Ureter (tissue), 1 donor: ENCODE measurements around the gene ALK. TPM values are rescaled to one million over a fixed set of nuclear protein-coding genes. Genes with fewer than 3 reads are reported as not detected.

ENCODE experiments used
- DNase-seq: peaks from one replicate; pipeline ENCODE4 v3.0.0-alpha.2; 2020; ENCODE audit warnings: low spot score
- total RNA-seq: library from RNA; stranded (reverse); gene quantifications from one replicate; pipeline ENCODE4 v1.2.4, GENCODE V29; 2023
- donor health status: DM: yes; HTN: yes; CAD: no.

The ALK gene
- total RNA-seq, 1 donor from 2014 or later = 0.36 TPM

GRCh38 chr2:29160184-29160583, 761.2 kb downstream of the ALK start:
- DNase-seq = no peak

- no peak for DNase-seq
These were observed 762.3 kb downstream of the ALK start for GRCh38 chr2:29159125-29159524.

DNA sequence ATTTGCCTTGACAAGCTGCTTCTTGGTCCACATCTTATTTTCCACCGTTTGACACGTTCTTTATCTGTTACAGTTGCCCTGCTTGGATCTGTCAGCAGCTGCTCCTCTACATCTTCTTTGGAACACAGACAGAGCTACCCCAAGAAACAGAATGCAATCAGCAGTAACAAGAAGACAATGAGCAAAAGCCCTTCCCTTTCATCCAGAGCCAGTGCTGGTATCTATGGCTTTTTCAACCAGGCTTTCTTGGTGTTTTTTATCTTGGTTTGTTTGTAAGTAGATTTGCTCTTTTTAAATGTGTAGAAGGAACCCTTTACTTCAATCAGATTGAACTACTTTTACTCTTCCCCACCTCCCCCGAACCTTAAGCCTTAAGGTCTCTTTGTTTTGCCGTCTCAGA, 764.3 kb downstream of the ALK start:
- no peak for DNase-seq

GRCh38 chr2:29155578-29155977, 765.8 kb downstream of the ALK start:
- no peak for DNase-seq

DNA sequence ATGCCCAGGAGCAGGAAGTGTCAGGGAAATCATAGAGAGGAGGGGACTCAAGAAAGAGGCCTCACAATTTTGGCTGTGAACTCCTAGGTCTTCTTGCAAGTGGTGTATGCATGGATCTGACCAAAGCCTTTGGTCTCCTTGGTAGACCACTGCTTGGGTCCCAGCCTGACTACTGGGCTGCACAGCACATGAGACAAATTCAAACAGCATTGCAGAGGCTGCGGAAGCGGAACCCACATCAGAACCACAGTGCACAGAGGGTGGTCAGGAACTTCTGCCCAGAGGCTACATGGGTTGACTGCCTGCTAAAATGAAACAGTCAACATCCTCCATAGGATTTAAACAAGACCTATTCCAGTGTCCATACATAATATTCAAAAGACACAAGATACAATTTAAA, 766.8 kb downstream of the ALK start:
- no peak for DNase-seq

GRCh38 chr2:29147963-29148362, 773.4 kb downstream of the ALK start:
- DNase-seq = no peak

GRCh38 chr2:29146197-29146596, 775.2 kb downstream of the ALK start:
- no peak for DNase-seq

GRCh38 chr2:29143657-29144056, 777.7 kb downstream of the ALK start:
- DNase-seq = no peak

Other genes starting within 250 kb of the ALK start
- 113 TPM for gene YPEL5, start 225.4 kb upstream of the ALK start, total RNA-seq